ENCODE data around the gene CPEB4.

- TF ChIP-seq CTCF (IDR thresholded peaks at IDR 0.05) (no peak), POLR2A (IDR thresholded peaks at IDR 0.05) (no peak)
Observed at GRCh38 chr5:173862047-173862477, 26.1 kb upstream of the CPEB4 start.

All from adrenal gland (tissue), 5 donors.